HepG2 (cell line): ENCODE measurements around the gene GRK5. TPM values are rescaled to one million over a fixed set of nuclear protein-coding genes. Genes with fewer than 3 reads are reported as not detected.

Source experiments
- ATAC-seq: fragments of 200-7000 bp; cut with Tn5 transposase; 3 replicates; pipeline ENCODE4 v1.9.1; 2020; ENCODE audit warnings: mild to moderate bottlenecking, moderate library complexity
- BruUV-seq: library from RNA; stranded (reverse); fragments of 400-500 nt; replicated peaks from 2 replicates; lab custom pipeline; 2021; lab: Mats Ljungman, UMichigan
- CTCF ChIA-PET: fragments of 300-600 bp; formaldehyde crosslinking; extraction: SDS; loops from one replicate; lab custom pipeline; 2021; ENCODE audit warnings: low total read pairs, inconsistent platforms, low intra/inter-chr PET ratio; lab: Yijun Ruan, JAX
- POLR2A ChIA-PET: fragments of 350-600 bp; sonication (Branson Sonifier 250); formaldehyde crosslinking; loops from one replicate; lab custom pipeline; 2020; ENCODE audit warnings: antibody characterized with exemption, inconsistent platforms; lab: Yijun Ruan, JAX
- DNase-seq: peaks from one replicate; pipeline ENCODE4 v3.0.0-alpha.2; 2015; ENCODE audit warnings: low spot score
- FAIRE-seq: peaks from 3 replicates; lab custom pipeline; 2011; peaks lifted over from hg19 to GRCh38; lab: Jason Lieb, UNC
- H2AFZ ChIP-seq: one replicate; pipeline ENCODE4 v1.6.1; 2011; ENCODE audit warnings: low read length, inconsistent platforms
- H3K27ac ChIP-seq: fragments of 300-600 bp; 3 replicates; pipeline ENCODE4 v1.8.0; 2011; ENCODE audit warnings: mixed run types, mild to moderate bottlenecking, mixed read lengths, low read length, inconsistent platforms; ENCODE audit not compliant: insufficient read depth; ENCODE audit errors: extremely low read length
- H3K27me3 ChIP-seq, 2 experiments: fragments of 200-600 bp in 1 of 2; 2 replicates in 1 of 2; 3 replicates in 1 of 2; pipeline versions ENCODE4 v1.6.0 to v1.8.0; 2011; ENCODE audit warnings: low read length in 2 of 2, mild to moderate bottlenecking in 2 of 2, moderate library complexity in 2 of 2, inconsistent platforms in 1 of 2; ENCODE audit not compliant: insufficient read depth in 2 of 2, control insufficient read depth in 1 of 2
- H3K36me3 ChIP-seq, 2 experiments: fragments of 200-600 bp in 1 of 2; replicated peaks in 1 of 2; 2 replicates in 1 of 2; 3 replicates in 1 of 2; pipeline versions ENCODE4 v1.5.1 to v1.8.0; 2011; ENCODE audit warnings: low read length in 2 of 2, inconsistent platforms in 1 of 2; ENCODE audit not compliant: insufficient read depth in 2 of 2, control insufficient read depth in 1 of 2
- H3K4me1 ChIP-seq: 2 replicates; pipeline ENCODE4 v1.5.1; 2012; ENCODE audit warnings: low read length, inconsistent platforms; ENCODE audit not compliant: insufficient read depth
- H3K4me2 ChIP-seq: 2 replicates; pipeline ENCODE4 v1.6.0; 2011; ENCODE audit warnings: low read depth, low read length, inconsistent platforms
- H3K4me3 ChIP-seq, 3 experiments: fragments of 200-600 bp in 1 of 3; sonication (generic), shearing (Covaris generic) in 1 of 3; replicated peaks in 1 of 3; 2 replicates each; pipeline ENCODE4 v1.5.1; 2011 to 2016; ENCODE audit warnings: low read length in 3 of 3, inconsistent platforms in 2 of 3, low read depth in 2 of 3, mild to moderate bottlenecking in 2 of 3, control low read depth in 1 of 3, mixed read lengths in 1 of 3; ENCODE audit not compliant: insufficient read depth in 1 of 3
- H3K79me2 ChIP-seq: one replicate; pipeline ENCODE4 v1.6.1; 2011; ENCODE audit warnings: low read length, inconsistent platforms; ENCODE audit not compliant: insufficient read depth
- H3K9ac ChIP-seq: 2 replicates; pipeline ENCODE4 v1.6.0; 2011; ENCODE audit warnings: mild to moderate bottlenecking, low read depth, low read length, inconsistent platforms; ENCODE audit not compliant: insufficient read depth
- H3K9me3 ChIP-seq: 2 replicates; pipeline ENCODE4 v1.5.1; 2012; ENCODE audit warnings: mild to moderate bottlenecking, low read length
- H4K20me1 ChIP-seq: 2 replicates; pipeline ENCODE4 v1.6.0; 2011; ENCODE audit warnings: inconsistent platforms, mild to moderate bottlenecking, low read length, moderate library complexity; ENCODE audit not compliant: insufficient read depth
- ARNT ChIP-seq: fragments of 450-650 bp; IDR thresholded peaks from 2 replicates; pipeline ENCODE4 v1.6.1; 2017
- ATF1 ChIP-seq: IDR thresholded peaks from 2 replicates; pipeline ENCODE4 v1.6.1; 2016; ENCODE audit warnings: mild to moderate bottlenecking, control low read depth
- FOXJ3 ChIP-seq: sonication (generic); formaldehyde crosslinking; IDR thresholded peaks from 2 replicates; pipeline ENCODE4 v1.4.0; 2020; ENCODE audit warnings: missing genetic modification reagents, mild to moderate bottlenecking, borderline replicate concordance
- GABPB1 ChIP-seq: IDR thresholded peaks from 2 replicates; pipeline ENCODE4 v1.6.1; 2016; ENCODE audit warnings: mild to moderate bottlenecking, missing genetic modification reagents, moderate library complexity, missing compliant biosample characterization
- GATAD2A ChIP-seq: IDR thresholded peaks from 2 replicates; pipeline ENCODE4 v1.6.1; 2016
- GLI4 ChIP-seq: sonication (generic); formaldehyde crosslinking; IDR thresholded peaks from 2 replicates; pipeline ENCODE4 v1.5.1; 2020; ENCODE audit warnings: missing genetic modification reagents, mild to moderate bottlenecking, moderate library complexity, borderline replicate concordance
- MLLT10 ChIP-seq: sonication (generic); formaldehyde crosslinking; IDR thresholded peaks from 2 replicates; pipeline ENCODE4 v1.4.0; 2020; ENCODE audit warnings: missing genetic modification reagents
- REL ChIP-seq: sonication (generic); formaldehyde crosslinking; conservative IDR thresholded peaks from 2 replicates; pipeline ENCODE4 v1.8.0; 2022; ENCODE audit warnings: mild to moderate bottlenecking, missing genetic modification reagents, moderate library complexity
- WGBS: methylation state at CpG from one replicate; pipeline ENCODE4 v1.1.6; 2017; ENCODE audit warnings: low lambda C conversion rate; 5-methylcytosine and 5-hydroxymethylcytosine counted together
- in situ Hi-C: cut with HindIII; loops from 2 replicates; pipeline ENCODE4 v1.10.0; 2017; ENCODE audit warnings: low pct_unique_long_range_greater_than_20kb; ENCODE audit not compliant: extremely low pct_ligation_motif_present
- intact Hi-C: fragments of 100-400 bp; cut with micrococcal nuclease; formaldehyde crosslinking; loops from one replicate; pipeline ENCODE4 v1.10.0; 2022; ENCODE audit not compliant: unreplicated experiment
- polyA plus RNA-seq, 8 experiments: library from polyadenylated mRNA; depleted of rRNA in 3 of 8; stranded (reverse) in 7 of 8; unstranded in 1 of 8; fragments of >200 nt; fragmentation: Illumina TruSeq in 4 of 8; extraction: Trizol in 4 of 8; gene quantifications; 2 replicates each; pipeline versions ENCODE4 v1.2.1 to v1.2.3, GENCODE V29; 2011 to 2016; ENCODE audit warnings: low read depth in 4 of 8, missing spikeins in 1 of 8, mixed read lengths in 1 of 8; ENCODE audit not compliant: insufficient read depth in 1 of 8
- total RNA-seq, 5 experiments: library from RNA; depleted of rRNA; stranded (reverse); fragments of >200 nt; fragmentation: Illumina TruSeq; extraction: Trizol; gene quantifications; 2 replicates each; pipeline ENCODE4 v1.2.3, GENCODE V29; 2016; ENCODE audit warnings: low read depth in 1 of 5
- TF ChIP-seq, protein P1 (sequence below): sonication (generic); formaldehyde crosslinking; IDR thresholded peaks from 2 replicates; pipeline ENCODE4 v1.4.0; 2020; ENCODE audit warnings: missing genetic modification reagents; ENCODE audit errors: not compliant biosample characterization
- TF ChIP-seq, protein P2 (sequence below): sonication (generic); formaldehyde crosslinking; IDR thresholded peaks from 2 replicates; pipeline ENCODE4 v1.4.0; 2020; ENCODE audit warnings: mild to moderate bottlenecking, missing genetic modification reagents, borderline replicate concordance
- TF ChIP-seq, protein P3 (sequence below): sonication (generic); formaldehyde crosslinking; IDR thresholded peaks from 2 replicates; pipeline ENCODE4 v1.4.0; 2020; ENCODE audit warnings: mild to moderate bottlenecking, missing genetic modification reagents

Gene GRK5
- total and polyA plus RNA-seq, 2 of the 13 experiments (the other 11 are each of a cell fraction or from before 2014, with no cell fraction given) = 10.4 to 12.6 TPM

DNA sequence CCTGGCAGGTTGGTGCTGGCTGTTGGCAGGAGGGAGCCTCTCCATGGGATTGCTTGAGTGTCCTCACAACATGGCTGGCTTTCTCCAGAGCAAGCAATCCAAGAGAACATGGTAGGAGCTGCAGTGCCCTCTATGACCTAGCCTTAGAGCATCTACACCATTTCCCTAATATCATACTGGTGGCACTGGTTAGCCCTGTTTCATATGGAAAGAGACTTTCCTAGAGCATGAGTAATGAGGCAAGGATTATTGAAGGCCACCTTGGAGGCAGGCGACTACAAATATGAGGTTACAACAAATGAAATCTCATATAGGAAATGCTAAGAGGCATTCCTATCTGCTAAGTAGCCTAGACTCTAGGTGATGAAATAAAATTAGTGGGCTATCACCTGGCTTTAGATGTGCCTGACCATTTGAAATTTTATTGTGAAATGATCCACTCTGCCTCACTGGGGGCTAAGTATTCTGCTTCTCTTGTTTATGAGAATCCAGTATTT lies 181.5 kb downstream of the GRK5 start:
- WGBS = 100% methylated on average over 1 of the region's 1 CpG
- TF ChIP-seq, protein P1, sequence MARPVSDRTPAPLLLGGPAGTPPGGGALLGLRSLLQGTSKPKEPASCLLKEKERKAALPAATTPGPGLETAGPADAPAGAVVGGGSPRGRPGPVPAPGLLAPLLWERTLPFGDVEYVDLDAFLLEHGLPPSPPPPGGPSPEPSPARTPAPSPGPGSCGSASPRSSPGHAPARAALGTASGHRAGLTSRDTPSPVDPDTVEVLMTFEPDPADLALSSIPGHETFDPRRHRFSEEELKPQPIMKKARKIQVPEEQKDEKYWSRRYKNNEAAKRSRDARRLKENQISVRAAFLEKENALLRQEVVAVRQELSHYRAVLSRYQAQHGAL (CRISPR knock-in tag) = no peak
- TF ChIP-seq GLI4 (CRISPR knock-in tag) (no peak), GATAD2A (no peak), ARNT (no peak), ATF1 (CRISPR knock-in tag) (no peak), FOXJ3 (CRISPR knock-in tag) (no peak), MLLT10 (no peak), GABPB1 (no peak), REL (CRISPR knock-in tag) (no peak)
- TF ChIP-seq, protein P2, sequence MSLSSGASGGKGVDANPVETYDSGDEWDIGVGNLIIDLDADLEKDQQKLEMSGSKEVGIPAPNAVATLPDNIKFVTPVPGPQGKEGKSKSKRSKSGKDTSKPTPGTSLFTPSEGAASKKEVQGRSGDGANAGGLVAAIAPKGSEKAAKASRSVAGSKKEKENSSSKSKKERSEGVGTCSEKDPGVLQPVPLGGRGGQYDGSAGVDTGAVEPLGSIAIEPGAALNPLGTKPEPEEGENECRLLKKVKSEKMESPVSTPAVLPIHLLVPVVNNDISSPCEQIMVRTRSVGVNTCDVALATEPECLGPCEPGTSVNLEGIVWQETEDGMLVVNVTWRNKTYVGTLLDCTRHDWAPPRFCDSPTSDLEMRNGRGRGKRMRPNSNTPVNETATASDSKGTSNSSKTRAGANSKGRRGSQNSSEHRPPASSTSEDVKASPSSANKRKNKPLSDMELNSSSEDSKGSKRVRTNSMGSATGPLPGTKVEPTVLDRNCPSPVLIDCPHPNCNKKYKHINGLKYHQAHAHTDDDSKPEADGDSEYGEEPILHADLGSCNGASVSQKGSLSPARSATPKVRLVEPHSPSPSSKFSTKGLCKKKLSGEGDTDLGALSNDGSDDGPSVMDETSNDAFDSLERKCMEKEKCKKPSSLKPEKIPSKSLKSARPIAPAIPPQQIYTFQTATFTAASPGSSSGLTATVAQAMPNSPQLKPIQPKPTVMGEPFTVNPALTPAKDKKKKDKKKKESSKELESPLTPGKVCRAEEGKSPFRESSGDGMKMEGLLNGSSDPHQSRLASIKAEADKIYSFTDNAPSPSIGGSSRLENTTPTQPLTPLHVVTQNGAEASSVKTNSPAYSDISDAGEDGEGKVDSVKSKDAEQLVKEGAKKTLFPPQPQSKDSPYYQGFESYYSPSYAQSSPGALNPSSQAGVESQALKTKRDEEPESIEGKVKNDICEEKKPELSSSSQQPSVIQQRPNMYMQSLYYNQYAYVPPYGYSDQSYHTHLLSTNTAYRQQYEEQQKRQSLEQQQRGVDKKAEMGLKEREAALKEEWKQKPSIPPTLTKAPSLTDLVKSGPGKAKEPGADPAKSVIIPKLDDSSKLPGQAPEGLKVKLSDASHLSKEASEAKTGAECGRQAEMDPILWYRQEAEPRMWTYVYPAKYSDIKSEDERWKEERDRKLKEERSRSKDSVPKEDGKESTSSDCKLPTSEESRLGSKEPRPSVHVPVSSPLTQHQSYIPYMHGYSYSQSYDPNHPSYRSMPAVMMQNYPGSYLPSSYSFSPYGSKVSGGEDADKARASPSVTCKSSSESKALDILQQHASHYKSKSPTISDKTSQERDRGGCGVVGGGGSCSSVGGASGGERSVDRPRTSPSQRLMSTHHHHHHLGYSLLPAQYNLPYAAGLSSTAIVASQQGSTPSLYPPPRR (CRISPR knock-in tag) = no peak
- TF ChIP-seq, protein P3, sequence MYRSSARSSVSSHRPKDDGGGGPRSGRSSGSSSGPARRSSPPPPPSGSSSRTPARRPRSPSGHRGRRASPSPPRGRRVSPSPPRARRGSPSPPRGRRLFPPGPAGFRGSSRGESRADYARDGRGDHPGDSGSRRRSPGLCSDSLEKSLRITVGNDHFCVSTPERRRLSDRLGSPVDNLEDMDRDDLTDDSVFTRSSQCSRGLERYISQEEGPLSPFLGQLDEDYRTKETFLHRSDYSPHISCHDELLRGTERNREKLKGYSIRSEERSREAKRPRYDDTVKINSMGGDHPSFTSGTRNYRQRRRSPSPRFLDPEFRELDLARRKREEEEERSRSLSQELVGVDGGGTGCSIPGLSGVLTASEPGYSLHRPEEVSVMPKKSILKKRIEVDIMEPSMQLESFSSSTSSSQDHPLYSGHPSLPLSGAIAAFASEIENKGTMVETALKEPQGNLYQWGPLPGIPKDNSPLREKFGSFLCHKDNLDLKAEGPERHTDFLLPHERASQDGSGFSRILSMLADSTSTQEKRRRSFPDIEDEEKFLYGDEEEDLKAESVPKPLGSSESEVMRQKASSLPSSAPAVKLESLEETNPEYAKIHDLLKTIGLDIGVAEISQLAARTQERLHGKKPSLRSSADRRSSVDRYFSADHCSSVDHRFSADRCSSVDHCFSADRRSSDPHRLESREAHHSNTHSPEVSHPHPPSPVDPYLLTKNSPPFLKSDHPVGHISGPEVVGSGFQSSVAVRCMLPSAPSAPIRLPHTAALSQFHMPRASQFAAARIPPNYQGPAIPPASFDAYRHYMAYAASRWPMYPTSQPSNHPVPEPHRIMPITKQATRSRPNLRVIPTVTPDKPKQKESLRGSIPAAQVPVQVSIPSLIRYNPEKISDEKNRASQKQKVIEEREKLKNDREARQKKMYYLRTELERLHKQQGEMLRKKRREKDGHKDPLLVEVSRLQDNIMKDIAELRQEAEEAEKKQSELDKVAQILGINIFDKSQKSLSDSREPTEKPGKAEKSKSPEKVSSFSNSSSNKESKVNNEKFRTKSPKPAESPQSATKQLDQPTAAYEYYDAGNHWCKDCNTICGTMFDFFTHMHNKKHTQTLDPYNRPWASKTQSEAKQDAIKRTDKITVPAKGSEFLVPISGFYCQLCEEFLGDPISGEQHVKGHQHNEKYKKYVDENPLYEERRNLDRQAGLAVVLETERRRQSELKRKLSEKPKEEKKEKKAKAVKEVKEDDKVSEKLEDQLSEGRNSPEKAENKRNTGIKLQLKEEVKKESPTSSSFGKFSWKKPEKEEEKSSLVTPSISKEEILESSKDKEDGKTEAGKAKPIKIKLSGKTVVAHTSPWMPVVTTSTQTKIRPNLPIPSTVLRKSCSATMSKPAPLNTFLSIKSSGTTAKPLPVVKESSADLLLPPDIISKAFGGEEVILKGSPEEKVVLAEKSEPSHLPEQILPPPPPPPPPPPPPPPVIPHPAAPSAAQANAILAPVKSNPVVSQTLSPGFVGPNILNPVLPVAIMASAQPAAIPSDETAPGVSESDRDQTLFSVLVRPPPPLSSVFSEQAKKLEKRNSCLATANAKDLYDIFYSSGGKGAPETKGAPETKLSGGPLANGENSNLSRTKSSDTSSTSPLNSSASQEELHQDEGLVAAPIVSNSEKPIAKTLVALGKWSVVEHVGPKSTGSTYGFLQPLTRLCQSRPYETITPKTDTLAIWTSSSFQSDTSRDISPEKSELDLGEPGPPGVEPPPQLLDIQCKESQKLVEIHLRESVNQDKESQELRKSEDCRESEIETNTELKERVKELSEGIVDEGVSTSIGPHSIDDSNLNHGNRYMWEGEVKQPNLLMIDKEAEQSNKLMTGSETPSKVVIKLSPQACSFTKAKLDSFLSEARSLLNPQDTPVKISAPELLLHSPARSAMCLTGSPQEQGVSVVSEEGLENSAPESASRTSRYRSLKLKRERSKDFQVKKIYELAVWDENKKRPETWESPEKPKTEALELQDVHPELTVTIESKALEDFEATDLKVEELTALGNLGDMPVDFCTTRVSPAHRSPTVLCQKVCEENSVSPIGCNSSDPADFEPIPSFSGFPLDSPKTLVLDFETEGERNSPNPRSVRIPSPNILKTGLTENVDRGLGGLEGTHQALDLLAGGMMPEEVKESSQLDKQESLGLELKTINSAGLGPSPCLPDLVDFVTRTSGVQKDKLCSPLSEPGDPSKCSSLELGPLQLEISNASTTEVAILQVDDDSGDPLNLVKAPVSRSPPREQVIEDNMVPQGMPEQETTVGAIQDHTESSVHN (CRISPR knock-in tag) = no peak

More for the DNA sequence above, 181.5 kb downstream of the GRK5 start:
- ChIA-PET POLR2A (interaction anchor here (0.6 kb wide), 1 partner anchor 123 kb away, joined by 4 read pairs; no protein-coding TSS in a partner anchor), CTCF (no interaction called here)
- Histone ChIP-seq H3K36me3 (peaks cover 1 to 4% of the 10 kb centered on the region in 2 experiments; a peak in 1 of 5 replicates), H3K27me3 (no peaks in the 10 kb centered on the region; a peak in 1 of 5 replicates), H3K4me1 (peaks cover 15% of the 10 kb centered on the region), H3K9ac (no peak overlapping the region), H3K9me3 (no peaks in the 10 kb centered on the region), H3K4me3 (no peak overlapping the region), H4K20me1 (no peaks in the 10 kb centered on the region), H3K79me2 (no peaks in the 10 kb centered on the region), H3K4me2 (no peak overlapping the region), H2AFZ (no peak overlapping the region), H3K27ac (no peak overlapping the region)
- no TSS peak for BruUV-seq
- FAIRE-seq = no peak
- ATAC-seq = no peak
- intact Hi-C loops (no loop called here), in situ Hi-C loops (no loop called here)
- DNase-seq = no peak
